Activated CD4-positive, alpha-beta T cell treated with anti-CD3 and anti-CD28 coated beads, Interleukin-2, amount 10 ng/mL, durations not matched to agents 7 days and 5 days (primary cell): ENCODE data around the gene CYP27C1. TPM values are rescaled to one million over a fixed set of nuclear protein-coding genes. Genes with fewer than 3 reads are reported as not detected.

Experiments
- CTCF ChIA-PET: fragments of 350-600 bp; sonication (Branson Sonifier 250); formaldehyde crosslinking; loops from one replicate; lab custom pipeline; 2021; ENCODE audit warnings: antibody characterized with exemption; lab: Charles Lee
- POLR2A ChIA-PET: fragments of 350-600 bp; sonication (Branson Sonifier 250); formaldehyde crosslinking; loops from one replicate; lab custom pipeline; 2021; ENCODE audit warnings: antibody characterized with exemption; lab: Charles Lee
- DNase-seq: peaks from one replicate; pipeline ENCODE4 v3.0.0-alpha.2; 2020
- H3K27ac Mint-ChIP-seq: one replicate; pipeline ENCODE4 v1.8.0; 2021; ENCODE audit warnings: mild to moderate bottlenecking, moderate library complexity, mixed read lengths
- H3K27me3 Mint-ChIP-seq: one replicate; pipeline ENCODE4 v1.8.0; 2021; ENCODE audit warnings: mixed read lengths
- H3K36me3 Mint-ChIP-seq: one replicate; pipeline ENCODE4 v1.8.0; 2021; ENCODE audit warnings: low read depth, mixed read lengths
- H3K4me1 Mint-ChIP-seq: one replicate; pipeline ENCODE4 v1.8.0; 2021; ENCODE audit warnings: mixed read lengths
- H3K4me3 Mint-ChIP-seq: one replicate; pipeline ENCODE4 v1.8.0; 2021; ENCODE audit warnings: mild to moderate bottlenecking, moderate library complexity, mixed read lengths
- H3K9me3 Mint-ChIP-seq: one replicate; pipeline ENCODE4 v1.8.0; 2021; ENCODE audit warnings: mixed read lengths
- total RNA-seq, 2 experiments: library from RNA; stranded (reverse); gene quantifications; one replicate each; pipeline ENCODE4 v1.2.3, GENCODE V29; 2021

The CYP27C1 gene
- total RNA-seq, 2 experiments from 2014 or later: not detected

GRCh38 chr2:127145280-127145895 is 74.7 kb downstream of the CYP27C1 start:
- ChIA-PET CTCF (interaction anchor here (1.0 kb wide), 1 partner anchor 8 kb away, joined by 3 read pairs; no protein-coding TSS in a partner anchor), POLR2A (no interaction called here)
- Mint-ChIP-seq H3K4me1 (no peaks in the 10 kb centered on the region), H3K27ac (no peak overlapping the region), H3K36me3 (no peaks in the 10 kb centered on the region), H3K9me3 (no peaks in the 10 kb centered on the region), H3K4me3 (no peak overlapping the region), H3K27me3 (peaks cover 9% of the 10 kb centered on the region)
- no peak for DNase-seq

- no peak overlapping the region for H3K4me3 Mint-ChIP-seq
- ChIA-PET CTCF (interaction anchor here (0.7 kb wide), 1 partner anchor 7 kb away, joined by 3 read pairs; no protein-coding TSS in a partner anchor), POLR2A (no interaction called here)
- no peak overlapping the region for H3K27ac Mint-ChIP-seq
- no peak for DNase-seq
- H3K27me3 Mint-ChIP-seq: peaks cover 16% of the 10 kb centered on the region
- no peaks in the 10 kb centered on the region for H3K4me1 Mint-ChIP-seq
- H3K36me3 Mint-ChIP-seq: no peaks in the 10 kb centered on the region
- no peaks in the 10 kb centered on the region for H3K9me3 Mint-ChIP-seq
Measured at GRCh38 chr2:127143841-127144782, 76.0 kb downstream of the CYP27C1 start.

- no peaks in the 10 kb centered on the region for H3K4me1 Mint-ChIP-seq
- H3K4me3 Mint-ChIP-seq: no peak overlapping the region
- ChIA-PET CTCF (interaction anchor here (0.7 kb wide), 1 partner anchor 9 kb away, joined by 3 read pairs; no protein-coding TSS in a partner anchor), POLR2A (no interaction called here)
- no peak for DNase-seq
- H3K27me3 Mint-ChIP-seq: peaks cover 16% of the 10 kb centered on the region
- no peaks in the 10 kb centered on the region for H3K9me3 Mint-ChIP-seq
- no peaks in the 10 kb centered on the region for H3K36me3 Mint-ChIP-seq
- no peak overlapping the region for H3K27ac Mint-ChIP-seq
Measured at GRCh38 chr2:127142663-127143630, 77.2 kb downstream of the CYP27C1 start.

- H3K27me3 Mint-ChIP-seq: peaks cover 16% of the 10 kb centered on the region
- H3K4me3 Mint-ChIP-seq: no peak overlapping the region
- ChIA-PET CTCF (interaction anchor here (0.6 to 1.7 kb wide), 2 partner anchors 15 to 859 kb away, joined by 3 read pairs; no protein-coding TSS in a partner anchor), POLR2A (no interaction called here)
- H3K9me3 Mint-ChIP-seq: no peaks in the 10 kb centered on the region
- H3K4me1 Mint-ChIP-seq: no peaks in the 10 kb centered on the region
- no peak overlapping the region for H3K27ac Mint-ChIP-seq
- no peak for DNase-seq
- H3K36me3 Mint-ChIP-seq: no peaks in the 10 kb centered on the region
Measured at GRCh38 chr2:127140538-127140937, 79.6 kb downstream of the CYP27C1 start.

GRCh38 chr2:127139766-127140165 is 80.3 kb downstream of the CYP27C1 start:
- CTCF ChIA-PET: interaction anchor here (0.6 to 1.7 kb wide), 2 partner anchors 16 to 859 kb away, joined by 3 read pairs; no protein-coding TSS in a partner anchor

GRCh38 chr2:127138281-127138680 is 81.8 kb downstream of the CYP27C1 start:
- no peaks in the 10 kb centered on the region for H3K9me3 Mint-ChIP-seq
- ChIA-PET CTCF (no interaction called here), POLR2A (no interaction called here)
- DNase-seq: no peak
- H3K4me1 Mint-ChIP-seq: no peaks in the 10 kb centered on the region
- H3K36me3 Mint-ChIP-seq: no peaks in the 10 kb centered on the region
- peaks cover 16% of the 10 kb centered on the region for H3K27me3 Mint-ChIP-seq
- H3K4me3 Mint-ChIP-seq: no peak overlapping the region
- H3K27ac Mint-ChIP-seq: no peak overlapping the region

More at GRCh38 chr2:127139766-127140165, 80.3 kb downstream of the CYP27C1 start:
- Mint-ChIP-seq H3K27me3 (peaks cover 16% of the 10 kb centered on the region), H3K9me3 (no peaks in the 10 kb centered on the region), H3K27ac (no peak overlapping the region), H3K4me1 (no peaks in the 10 kb centered on the region), H3K4me3 (no peak overlapping the region), H3K36me3 (no peaks in the 10 kb centered on the region)
- no peak for DNase-seq
- POLR2A ChIA-PET: no interaction called here

- ChIA-PET CTCF (interaction anchor here (0.6 to 1.2 kb wide), 2 partner anchors 8 to 637 kb away, joined by 3 read pairs; no protein-coding TSS in a partner anchor), POLR2A (no interaction called here)
- DNase-seq: no peak
- H3K27ac Mint-ChIP-seq: no peak overlapping the region
- no peaks in the 10 kb centered on the region for H3K4me1 Mint-ChIP-seq
- H3K36me3 Mint-ChIP-seq: no peaks in the 10 kb centered on the region
- no peak overlapping the region for H3K4me3 Mint-ChIP-seq
- peaks cover 16% of the 10 kb centered on the region for H3K27me3 Mint-ChIP-seq
- no peaks in the 10 kb centered on the region for H3K9me3 Mint-ChIP-seq
Measured at GRCh38 chr2:127137741-127138140, 82.4 kb downstream of the CYP27C1 start.

- no peak for DNase-seq
- Mint-ChIP-seq H3K36me3 (no peaks in the 10 kb centered on the region), H3K27me3 (peaks cover 16% of the 10 kb centered on the region), H3K9me3 (no peaks in the 10 kb centered on the region), H3K27ac (no peak overlapping the region), H3K4me1 (no peaks in the 10 kb centered on the region), H3K4me3 (no peak overlapping the region)
- POLR2A ChIA-PET: no interaction called here
- CTCF ChIA-PET: interaction anchor here (1.2 kb wide), 1 partner anchor 8 kb away, joined by 3 read pairs; no protein-coding TSS in a partner anchor
Measured at GRCh38 chr2:127137225-127137624, 82.9 kb downstream of the CYP27C1 start.

- Mint-ChIP-seq H3K4me3 (no peak overlapping the region), H3K27ac (no peak overlapping the region), H3K27me3 (peaks cover 6% of the 10 kb centered on the region), H3K4me1 (no peaks in the 10 kb centered on the region), H3K36me3 (no peaks in the 10 kb centered on the region), H3K9me3 (no peaks in the 10 kb centered on the region)
- CTCF ChIA-PET: no interaction called here
- POLR2A ChIA-PET: no interaction called here
- no peak for DNase-seq
Measured at GRCh38 chr2:127134833-127135830, 85.0 kb downstream of the CYP27C1 start.

- H3K4me3 Mint-ChIP-seq: no peak overlapping the region
- POLR2A ChIA-PET: no interaction called here
- H3K27me3 Mint-ChIP-seq: no peaks in the 10 kb centered on the region
- no peak overlapping the region for H3K27ac Mint-ChIP-seq
- CTCF ChIA-PET: no interaction called here
- no peaks in the 10 kb centered on the region for H3K36me3 Mint-ChIP-seq
- no peaks in the 10 kb centered on the region for H3K4me1 Mint-ChIP-seq
- no peak for DNase-seq
- no peaks in the 10 kb centered on the region for H3K9me3 Mint-ChIP-seq
Measured at GRCh38 chr2:127134235-127134634, 85.9 kb downstream of the CYP27C1 start.
